GM23248 (cell line): ENCODE data around the gene EXOC7.

Source experiments
- EZH2 ChIP-seq: fragments of 200-600 bp; sonication (generic); IDR thresholded peaks from 2 replicates; pipeline ENCODE4 v1.6.1; 2018; ENCODE audit warnings: antibody characterized with exemption, mild to moderate bottlenecking; ENCODE audit not compliant: insufficient read depth, poor library complexity, severe bottlenecking
- EZH2phosphoT487 ChIP-seq: fragments of 200-600 bp; sonication (generic); IDR thresholded peaks from 2 replicates; pipeline ENCODE4 v1.6.1; 2018; ENCODE audit warnings: antibody characterized with exemption, moderate library complexity, mild to moderate bottlenecking, low read depth; ENCODE audit not compliant: insufficient read depth

GRCh38 chr17:76103274-76104139 lies at the start of gene EXOC7:
- no peak for TF ChIP-seq EZH2
- no peak for TF ChIP-seq EZH2phosphoT487
